Keratinocyte (primary cell): ENCODE data around the gene SACM1L.

Experiments used
- CTCF ChIP-seq, 3 experiments: IDR thresholded peaks in 1 of 3; conservative IDR thresholded peaks in 1 of 3; optimal IDR thresholded peaks in 1 of 3; 2 replicates in 2 of 3; 3 replicates in 1 of 3; pipeline versions ENCODE3 to v1.5.1; 2011; ENCODE audit warnings: low read length in 3 of 3, mild to moderate bottlenecking in 3 of 3, moderate library complexity in 2 of 3, control low read depth in 1 of 3, inconsistent platforms in 1 of 3; ENCODE audit not compliant: insufficient read depth in 2 of 3; ENCODE audit errors: extremely low read depth in 1 of 3
- EZH2 ChIP-seq: IDR thresholded peaks from one replicate; pipeline ENCODE4 v1.6.1; 2012; ENCODE audit warnings: inconsistent platforms, mild to moderate bottlenecking, low read length, moderate library complexity

- TF ChIP-seq CTCF (optimal IDR thresholded peaks at IDR 0.05 in 1 of 3, IDR thresholded peaks at IDR 0.05 in 1 of 3, conservative IDR thresholded peaks at IDR 0.05 in 1 of 3; ENCODE audit: extremely low read depth in 1 of 3, insufficient read depth in 2 of 3, low read length in 3 of 3) (no peak), EZH2 (no peak)
Observed at GRCh38 chr3:45776611-45777010, 87.4 kb downstream of the SACM1L start.
